OCI-M1 (cell line): ENCODE measurements around the gene CDK2AP2.
"Not testable (repeated sequence)": the region's sequence is repeated elsewhere in the genome, so short reads cannot be mapped to it uniquely, and the experiment has no call there.

Experiments
- DNase-seq: peaks from one replicate; lab custom pipeline; 2025; lab: John Stamatoyannopoulos, UW

CDK2AP2 gene

GRCh38 chr11:67489885-67490726 lies 17.9 kb downstream of the CDK2AP2 start:
- no peak for DNase-seq

DNA sequence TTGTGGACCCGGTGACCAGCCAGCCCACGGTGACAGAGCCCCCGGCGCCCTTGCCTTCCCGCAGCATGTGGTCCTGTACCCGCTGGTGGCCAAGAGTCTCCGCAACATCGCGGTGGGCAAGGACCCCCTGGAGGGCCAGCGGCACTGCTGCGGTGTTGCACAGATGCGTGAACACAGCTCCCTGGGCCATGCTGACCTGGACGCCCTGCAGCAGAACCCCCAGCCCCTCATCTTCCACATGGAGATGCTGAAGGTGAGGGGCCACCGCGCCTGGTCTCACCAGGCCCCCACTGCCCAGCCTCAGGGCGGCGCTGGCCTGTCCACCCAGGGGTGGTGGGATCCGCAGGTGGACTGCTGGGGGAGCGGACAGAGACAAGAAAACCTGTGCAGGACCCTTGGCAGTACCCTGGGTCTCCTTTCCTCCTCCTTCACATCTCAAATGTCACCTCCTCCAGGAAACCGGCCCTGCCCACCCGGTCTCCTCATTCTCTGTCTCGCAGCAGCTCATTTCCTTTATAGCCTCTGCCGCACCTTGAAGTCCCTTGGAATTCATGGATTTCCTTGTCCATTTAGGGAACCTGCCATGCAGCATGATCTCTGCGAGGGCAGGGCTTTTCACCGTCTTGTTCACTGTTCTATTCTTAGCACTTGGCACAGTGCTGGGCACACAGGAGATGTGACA lies 18.6 kb downstream of the CDK2AP2 start:
- DNase-seq = no peak

DNA sequence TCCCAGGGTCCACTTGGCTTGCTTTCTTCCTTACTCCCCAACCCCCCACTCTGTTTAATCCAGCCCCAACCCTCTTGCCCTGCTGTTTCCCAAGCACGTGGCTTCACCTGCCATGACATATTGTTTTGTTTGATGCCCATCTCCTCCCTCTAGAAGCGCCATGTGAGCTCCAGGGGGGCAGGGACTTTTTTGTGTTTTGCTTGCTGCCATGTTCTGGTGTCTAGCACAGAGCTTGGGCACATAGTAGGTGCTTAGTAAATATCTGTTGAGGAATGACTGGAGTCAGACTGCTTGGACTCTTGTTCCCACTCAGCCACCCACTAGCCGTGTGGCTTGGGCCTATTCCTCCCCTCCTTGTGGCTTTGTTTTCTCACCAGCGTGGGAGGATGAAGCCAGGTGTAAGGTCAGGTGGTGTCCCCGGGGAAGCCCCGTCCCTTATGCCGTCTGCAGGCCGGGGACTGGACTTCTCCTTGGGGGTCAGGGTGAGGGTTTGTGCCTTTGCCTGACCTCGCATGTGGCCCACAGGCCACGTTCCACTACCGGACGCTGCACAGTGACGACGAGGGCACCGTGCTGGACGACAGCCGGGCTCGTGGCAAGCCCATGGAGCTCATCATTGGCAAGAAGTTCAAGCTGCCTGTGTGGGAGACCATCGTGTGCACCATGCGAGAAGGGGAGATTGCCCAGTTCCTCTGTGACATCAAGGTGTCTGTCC lies 21.3 kb downstream of the CDK2AP2 start:
- DNase-seq = no peak

DNA sequence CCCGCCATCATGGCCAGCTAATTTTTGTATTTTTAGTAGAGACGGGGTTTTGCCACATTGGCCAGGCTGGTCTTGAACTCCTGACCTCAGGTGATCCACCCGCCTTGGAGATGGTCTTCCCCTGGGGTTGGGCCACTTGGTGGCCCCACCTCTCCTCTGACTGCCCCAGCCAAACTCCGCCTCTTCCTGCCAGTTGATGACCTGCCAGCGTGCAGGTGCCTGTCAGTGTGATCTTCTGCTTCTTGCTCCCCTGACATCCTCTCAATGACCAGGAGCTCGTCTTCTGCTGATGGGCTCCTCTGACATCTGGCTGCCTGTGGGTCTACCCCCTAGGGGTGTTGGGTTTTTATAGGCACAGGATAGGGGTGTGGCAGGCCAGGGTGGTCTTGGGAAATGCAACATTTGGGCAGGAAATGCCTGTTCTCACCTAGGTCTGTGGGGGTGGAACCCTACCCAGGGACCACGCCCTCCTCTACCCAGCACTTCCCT lies 22.0 kb downstream of the CDK2AP2 start:
- DNase-seq = not testable (repeated sequence)

DNA sequence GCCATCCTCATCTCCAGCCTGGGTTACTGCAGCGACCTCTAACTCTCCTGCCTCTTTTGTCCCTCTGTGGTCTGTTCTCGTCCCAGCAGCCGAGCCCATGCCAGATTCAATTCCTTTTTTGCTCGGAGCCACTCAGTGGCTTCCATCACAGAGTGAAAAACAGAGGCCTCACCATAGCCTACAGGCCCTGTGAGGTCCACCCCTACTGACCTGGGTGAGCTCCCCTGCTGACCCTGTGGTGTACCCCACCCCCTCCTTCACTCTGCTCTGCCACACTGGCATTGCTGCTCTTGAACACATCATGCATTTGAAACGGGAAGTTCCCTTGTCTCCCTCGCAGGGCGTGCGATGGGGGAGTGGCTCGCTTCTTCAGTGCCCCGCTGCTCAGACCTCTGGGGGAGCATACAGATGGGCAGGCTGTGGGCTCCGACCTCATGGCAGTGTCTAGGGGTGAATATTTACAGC lies 23.1 kb downstream of the CDK2AP2 start:
- DNase-seq = peak; percentile 73

GRCh38 chr11:67483831-67484665 lies 23.9 kb downstream of the CDK2AP2 start:
- DNase-seq = peak; percentile 25

- DNase-seq = peak; percentile 99
These were observed 24.8 kb downstream of the CDK2AP2 start, which contains the start of gene AIP for GRCh38 chr11:67482827-67483798. AIP (plus strand) TSS chr11:67483026; CDS start chr11:67483159, 133 bp downstream.

- DNase-seq = no peak
These were observed 25.6 kb downstream of the CDK2AP2 start for GRCh38 chr11:67482275-67482826.

GRCh38 chr11:67477344-67478050 lies 30.5 kb downstream of the CDK2AP2 start:
- not testable (repeated sequence) for DNase-seq

DNA sequence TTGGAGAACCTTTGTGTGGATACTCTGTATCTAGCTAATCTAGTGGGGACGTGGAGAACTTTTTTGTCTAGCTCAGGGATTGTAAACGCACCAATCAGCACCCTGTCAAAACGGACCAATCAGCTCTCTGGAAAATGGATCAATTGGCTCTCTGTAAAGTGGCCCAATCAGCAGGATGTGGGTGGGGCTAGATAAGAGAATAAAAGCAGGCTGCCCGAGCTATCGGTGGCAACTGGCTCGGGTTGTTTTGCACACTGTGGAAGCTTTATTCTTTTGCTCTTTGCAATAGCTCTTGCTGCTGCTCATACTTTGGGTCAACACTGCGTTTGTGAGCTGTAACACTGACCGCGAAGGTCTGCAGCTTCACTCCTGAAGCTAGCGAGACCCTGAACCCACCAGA lies 31.3 kb downstream of the CDK2AP2 start:
- DNase-seq = peak; percentile 3

GRCh38 chr11:67472882-67473281 lies 35.1 kb downstream of the CDK2AP2 start:
- no peak for DNase-seq

GRCh38 chr11:67470337-67471002 lies 37.5 kb downstream of the CDK2AP2 start:
- no peak for DNase-seq

DNA sequence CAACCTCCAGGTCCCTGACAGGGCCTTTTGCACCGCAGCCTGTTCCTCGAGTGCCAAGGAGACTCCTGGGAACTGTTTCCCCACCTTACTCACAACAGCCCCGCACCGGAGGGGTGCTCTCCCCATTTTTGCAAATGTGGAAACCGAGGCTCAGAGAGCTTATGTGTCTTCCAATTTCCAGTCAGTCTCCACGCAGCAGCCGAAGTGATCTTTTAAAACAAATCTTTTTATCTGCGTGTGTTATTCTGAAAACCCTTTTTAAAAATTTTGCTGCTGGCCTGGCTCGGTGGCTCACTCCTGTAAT lies 38.5 kb downstream of the CDK2AP2 start:
- DNase-seq = no peak

GRCh38 chr11:67468759-67469507 lies 39.0 kb downstream of the CDK2AP2 start, which contains the start of gene TMEM134:
TMEM134 (minus strand) TSS chr11:67469251; CDS start chr11:67469192, 59 bp downstream.
- peak; percentile 93 for DNase-seq

- DNase-seq = no peak
These were observed 39.6 kb downstream of the CDK2AP2 start for GRCh38 chr11:67468456-67468758.

GRCh38 chr11:67468056-67468455 lies 39.9 kb downstream of the CDK2AP2 start:
- DNase-seq = no peak

DNA sequence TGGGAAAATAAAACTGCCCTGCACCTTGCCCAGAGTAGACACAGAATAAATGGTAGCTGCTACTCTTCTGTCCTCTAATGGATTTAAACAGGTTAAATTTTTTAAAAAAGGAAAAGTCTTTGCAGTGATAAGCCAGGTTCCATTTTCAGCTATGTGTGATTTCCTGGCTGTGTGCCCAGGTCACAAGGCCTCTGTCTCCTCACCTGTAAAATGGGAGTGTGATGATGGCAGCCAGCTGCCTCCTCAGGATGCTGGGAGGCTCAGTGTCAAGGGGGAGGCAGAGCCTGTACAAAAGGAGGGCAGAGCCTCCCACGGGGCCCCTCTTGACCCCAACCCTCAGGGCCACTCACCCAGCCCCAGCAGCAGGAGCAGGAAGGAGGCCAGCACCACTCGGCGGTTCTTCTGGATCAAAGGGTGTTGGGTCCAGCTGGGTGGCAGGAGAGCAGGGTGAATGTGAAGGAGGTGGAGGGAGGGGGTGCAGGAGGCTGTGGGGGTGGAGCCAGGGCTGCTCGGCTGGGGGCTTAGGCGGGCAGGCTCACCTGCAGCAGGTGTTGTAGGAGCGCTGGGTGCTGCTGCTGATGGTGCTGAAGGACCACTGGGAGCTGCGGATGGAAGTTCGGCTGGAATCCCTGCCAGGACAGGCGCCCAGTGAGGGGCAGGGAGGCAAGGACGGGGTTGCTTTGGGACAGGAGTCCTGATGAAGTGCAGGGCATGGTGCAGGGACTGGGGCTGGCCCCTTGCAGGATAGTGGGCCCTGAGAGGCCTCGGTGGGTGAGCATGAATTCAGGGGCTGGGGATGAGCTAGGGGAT lies 40.8 kb downstream of the CDK2AP2 start:
- DNase-seq = no peak
